ENCODE data around the gene ZNF140. TPM values are rescaled to one million over a fixed set of nuclear protein-coding genes. Genes with fewer than 3 reads are reported as not detected.

ZNF140 gene
- total RNA-seq, 1 donor from 2014 or later: 15.0 TPM

GRCh38 chr12:133130808-133131128 lies 50.0 kb downstream of the ZNF140 start:
- TF ChIP-seq CTCF (IDR thresholded peaks at IDR 0.05): no peak
- ATAC-seq: peak in 1 of 2 donors; percentile 25
- Histone ChIP-seq H3K27ac (peak overlapping the region; percentile 97), H3K27me3 (ENCODE audit: low read depth) (no peaks in the 10 kb centered on the region), H3K9me3 (peaks cover 65% of the 10 kb centered on the region), H3K4me3 (peak overlapping the region; percentile 87), H3K36me3 (peaks cover 9% of the 10 kb centered on the region), H3K4me1 (peaks cover 16% of the 10 kb centered on the region)
- intact Hi-C loops (cut with DNase I): no loop called here
- DNase-seq: peak; percentile 65

- Histone ChIP-seq H3K9me3 (peaks cover 83% of the 10 kb centered on the region), H3K4me1 (peaks cover 8% of the 10 kb centered on the region), H3K36me3 (peaks cover 11% of the 10 kb centered on the region), H3K4me3 (no peak overlapping the region), H3K27ac (no peak overlapping the region), H3K27me3 (ENCODE audit: low read depth) (no peaks in the 10 kb centered on the region)
- intact Hi-C loops (cut with DNase I): no loop called here
- no peak for TF ChIP-seq CTCF (IDR thresholded peaks at IDR 0.05)
- ATAC-seq: no peak
- no peak for DNase-seq
These were observed 55.0 kb downstream of the ZNF140 start for GRCh38 chr12:133135747-133136146.

- DNase-seq (no peak), ATAC-seq (no peak)
- H3K27ac ChIP-seq: no peak overlapping the region
- TF ChIP-seq CTCF (IDR thresholded peaks at IDR 0.05): no peak
- peaks cover 93% of the 10 kb centered on the region for H3K9me3 ChIP-seq
- no peaks in the 10 kb centered on the region for H3K27me3 ChIP-seq (ENCODE audit: low read depth)
- no peaks in the 10 kb centered on the region for H3K4me1 ChIP-seq
- H3K4me3 ChIP-seq: no peak overlapping the region
- intact Hi-C loops (cut with DNase I): no loop called here
- H3K36me3 ChIP-seq: peaks cover 30% of the 10 kb centered on the region
These were observed 65.3 kb downstream of the ZNF140 start for GRCh38 chr12:133145981-133146380.

GRCh38 chr12:133156125-133156690 lies 75.5 kb downstream of the ZNF140 start:
- peaks cover 100% of the 10 kb centered on the region for H3K9me3 ChIP-seq
- no peaks in the 10 kb centered on the region for H3K27me3 ChIP-seq (ENCODE audit: low read depth)
- DNase-seq (no peak), ATAC-seq (no peak)
- no peak overlapping the region for H3K4me3 ChIP-seq
- H3K36me3 ChIP-seq: peaks cover 40% of the 10 kb centered on the region
- no peaks in the 10 kb centered on the region for H3K4me1 ChIP-seq
- intact Hi-C loops (cut with DNase I): no loop called here
- TF ChIP-seq CTCF (IDR thresholded peaks at IDR 0.05): no peak
- H3K27ac ChIP-seq: no peak overlapping the region

Other genes starting within 250 kb of the ZNF140 start
- 43.6 TPM for gene CHFR, start 193.3 kb upstream of the ZNF140 start, total RNA-seq
- 13.3 TPM for gene ZNF605, start 124.6 kb upstream of the ZNF140 start, total RNA-seq
- gene ZNF26, start 94.6 kb upstream of the ZNF140 start, total RNA-seq: 12.6 TPM
- gene ZNF84, start 43.4 kb upstream of the ZNF140 start, total RNA-seq: 24.5 TPM
- gene ZNF891, start 49.4 kb downstream of the ZNF140 start, total RNA-seq: 2.6 TPM
- gene ZNF10, start 49.7 kb downstream of the ZNF140 start, total RNA-seq: 7.7 TPM
- gene ZNF268, start 100.6 kb downstream of the ZNF140 start, total RNA-seq: 23.3 TPM
- not detected for gene ANHX, start 155.0 kb downstream of the ZNF140 start, total RNA-seq